ENCODE data around the gene EDC4. TPM values are rescaled to one million over a fixed set of nuclear protein-coding genes. Genes with fewer than 3 reads are reported as not detected.

The EDC4 gene
- total and polyA plus RNA-seq, 2 of the 13 experiments (the other 11 are each of a cell fraction or from before 2014, with no cell fraction given): 51.4 to 59.1 TPM

DNA sequence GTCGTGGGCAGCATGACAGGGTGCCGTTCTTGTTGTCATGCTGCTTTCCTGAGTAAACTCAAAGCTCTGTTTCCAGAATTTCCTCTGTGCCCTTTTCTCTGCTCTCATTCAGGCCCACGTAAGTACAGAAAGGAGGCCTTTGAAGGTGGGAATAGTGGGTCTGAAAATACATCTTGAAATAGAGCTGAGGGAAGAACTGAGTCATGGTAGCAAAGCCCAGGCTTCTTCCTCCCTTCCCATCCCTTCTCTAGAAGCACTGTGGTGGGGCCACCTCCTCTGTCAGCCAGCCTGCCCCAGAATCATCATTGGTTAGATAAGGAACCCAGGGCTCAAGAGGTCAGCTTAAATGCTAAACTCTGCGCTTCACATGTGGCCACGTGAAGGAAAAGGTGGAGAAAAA lies 49.4 kb downstream of the EDC4 start:
- no peak overlapping the region for H2AFZ ChIP-seq (ENCODE audit: low read length)
- DNase-seq (ENCODE audit: low spot score) (no peak), ATAC-seq (no peak), FAIRE-seq (no peak)
- no peak overlapping the region for H3K27ac ChIP-seq (ENCODE audit: extremely low read length, insufficient read depth, low read length)
- H3K9me3 ChIP-seq (ENCODE audit: low read length): no peaks in the 10 kb centered on the region
- no peaks in the 10 kb centered on the region for H4K20me1 ChIP-seq (ENCODE audit: insufficient read depth, low read length)
- no peak overlapping the region for H3K4me3 ChIP-seq (replicated peaks in 1 of 3; ENCODE audit: insufficient read depth in 1 of 3, low read depth in 2 of 3, low read length in 3 of 3)
- H3K27me3 ChIP-seq (ENCODE audit: control insufficient read depth in 1 of 2, insufficient read depth in 2 of 2, low read length in 2 of 2): no peaks in the 10 kb centered on the region
- ChIA-PET POLR2A (no interaction called here), CTCF (ENCODE audit: low intra/inter-chr PET ratio, low total read pairs) (no interaction called here)
- peaks cover 24% of the 10 kb centered on the region in 2 experiments for H3K36me3 ChIP-seq (replicated peaks in 1 of 2; ENCODE audit: control insufficient read depth in 1 of 2, insufficient read depth in 2 of 2, low read length in 2 of 2)
- intact Hi-C loops (cut with micrococcal nuclease; ENCODE audit: unreplicated experiment): no loop called here
- H3K9ac ChIP-seq (ENCODE audit: insufficient read depth, low read depth, low read length): no peak overlapping the region
- H3K79me2 ChIP-seq (ENCODE audit: insufficient read depth, low read length): no peaks in the 10 kb centered on the region
- peaks cover 7% of the 10 kb centered on the region; the same call in 1 of the 2 replicates for H3K4me1 ChIP-seq (ENCODE audit: insufficient read depth, low read length)
- WGBS (ENCODE audit: low lambda C conversion rate): 95% methylated on average over 5 of the region's 5 CpGs
- no TSS peak for BruUV-seq (replicated peaks)
- no peak overlapping the region for H3K4me2 ChIP-seq (ENCODE audit: low read depth, low read length)
- in situ Hi-C loops (cut with HindIII; ENCODE audit: extremely low pct_ligation_motif_present, low pct_unique_long_range_greater_than_20kb): no loop called here
- TF ChIP-seq ZMAT3 (CRISPR knock-in tag; conservative IDR thresholded peaks at IDR 0.05): no peak
- TF ChIP-seq AGO1 (IDR thresholded peaks at IDR 0.05; ENCODE audit: low read depth, low read length, poor library complexity, severe bottlenecking): no peak
- TF ChIP-seq, protein P1, sequence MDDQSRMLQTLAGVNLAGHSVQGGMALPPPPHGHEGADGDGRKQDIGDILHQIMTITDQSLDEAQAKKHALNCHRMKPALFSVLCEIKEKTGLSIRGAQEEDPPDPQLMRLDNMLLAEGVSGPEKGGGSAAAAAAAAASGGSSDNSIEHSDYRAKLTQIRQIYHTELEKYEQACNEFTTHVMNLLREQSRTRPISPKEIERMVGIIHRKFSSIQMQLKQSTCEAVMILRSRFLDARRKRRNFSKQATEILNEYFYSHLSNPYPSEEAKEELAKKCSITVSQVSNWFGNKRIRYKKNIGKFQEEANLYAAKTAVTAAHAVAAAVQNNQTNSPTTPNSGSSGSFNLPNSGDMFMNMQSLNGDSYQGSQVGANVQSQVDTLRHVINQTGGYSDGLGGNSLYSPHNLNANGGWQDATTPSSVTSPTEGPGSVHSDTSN (CRISPR knock-in tag; IDR thresholded peaks at IDR 0.05; ENCODE audit: borderline replicate concordance): no peak
- TF ChIP-seq ZBTB1 (CRISPR knock-in tag; IDR thresholded peaks at IDR 0.05; ENCODE audit: borderline replicate concordance): no peak
- no peak for TF ChIP-seq NONO (IDR thresholded peaks at IDR 0.05)
- no peak for TF ChIP-seq NONO (CRISPR knock-in tag; conservative IDR thresholded peaks at IDR 0.05)
- TF ChIP-seq, protein P2, sequence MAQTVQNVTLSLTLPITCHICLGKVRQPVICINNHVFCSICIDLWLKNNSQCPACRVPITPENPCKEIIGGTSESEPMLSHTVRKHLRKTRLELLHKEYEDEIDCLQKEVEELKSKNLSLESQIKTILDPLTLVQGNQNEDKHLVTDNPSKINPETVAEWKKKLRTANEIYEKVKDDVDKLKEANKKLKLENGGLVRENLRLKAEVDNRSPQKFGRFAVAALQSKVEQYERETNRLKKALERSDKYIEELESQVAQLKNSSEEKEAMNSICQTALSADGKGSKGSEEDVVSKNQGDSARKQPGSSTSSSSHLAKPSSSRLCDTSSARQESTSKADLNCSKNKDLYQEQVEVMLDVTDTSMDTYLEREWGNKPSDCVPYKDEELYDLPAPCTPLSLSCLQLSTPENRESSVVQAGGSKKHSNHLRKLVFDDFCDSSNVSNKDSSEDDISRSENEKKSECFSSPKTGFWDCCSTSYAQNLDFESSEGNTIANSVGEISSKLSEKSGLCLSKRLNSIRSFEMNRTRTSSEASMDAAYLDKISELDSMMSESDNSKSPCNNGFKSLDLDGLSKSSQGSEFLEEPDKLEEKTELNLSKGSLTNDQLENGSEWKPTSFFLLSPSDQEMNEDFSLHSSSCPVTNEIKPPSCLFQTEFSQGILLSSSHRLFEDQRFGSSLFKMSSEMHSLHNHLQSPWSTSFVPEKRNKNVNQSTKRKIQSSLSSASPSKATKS (CRISPR knock-in tag; IDR thresholded peaks at IDR 0.05): no peak
- TF ChIP-seq, protein P3, sequence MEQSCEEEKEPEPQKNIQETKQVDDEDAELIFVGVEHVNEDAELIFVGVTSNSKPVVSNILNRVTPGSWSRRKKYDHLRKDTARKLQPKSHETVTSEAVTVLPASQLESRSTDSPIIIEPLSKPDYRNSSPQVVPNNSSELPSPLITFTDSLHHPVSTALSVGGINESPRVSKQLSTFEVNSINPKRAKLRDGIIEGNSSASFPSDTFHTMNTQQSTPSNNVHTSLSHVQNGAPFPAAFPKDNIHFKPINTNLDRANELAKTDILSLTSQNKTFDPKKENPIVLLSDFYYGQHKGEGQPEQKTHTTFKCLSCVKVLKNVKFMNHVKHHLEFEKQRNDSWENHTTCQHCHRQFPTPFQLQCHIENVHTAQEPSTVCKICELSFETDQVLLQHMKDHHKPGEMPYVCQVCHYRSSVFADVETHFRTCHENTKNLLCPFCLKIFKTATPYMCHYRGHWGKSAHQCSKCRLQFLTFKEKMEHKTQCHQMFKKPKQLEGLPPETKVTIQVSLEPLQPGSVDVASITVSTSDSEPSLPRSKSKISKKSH (CRISPR knock-in tag; IDR thresholded peaks at IDR 0.05; ENCODE audit: borderline replicate concordance): no peak
- TF ChIP-seq GZF1 (CRISPR knock-in tag; IDR thresholded peaks at IDR 0.05): no peak
- TF ChIP-seq MEF2D (CRISPR knock-in tag; IDR thresholded peaks at IDR 0.05): no peak
- no peak for TF ChIP-seq SAP130 (CRISPR knock-in tag; IDR thresholded peaks at IDR 0.05; ENCODE audit: low read depth)
- TF ChIP-seq, protein P4, sequence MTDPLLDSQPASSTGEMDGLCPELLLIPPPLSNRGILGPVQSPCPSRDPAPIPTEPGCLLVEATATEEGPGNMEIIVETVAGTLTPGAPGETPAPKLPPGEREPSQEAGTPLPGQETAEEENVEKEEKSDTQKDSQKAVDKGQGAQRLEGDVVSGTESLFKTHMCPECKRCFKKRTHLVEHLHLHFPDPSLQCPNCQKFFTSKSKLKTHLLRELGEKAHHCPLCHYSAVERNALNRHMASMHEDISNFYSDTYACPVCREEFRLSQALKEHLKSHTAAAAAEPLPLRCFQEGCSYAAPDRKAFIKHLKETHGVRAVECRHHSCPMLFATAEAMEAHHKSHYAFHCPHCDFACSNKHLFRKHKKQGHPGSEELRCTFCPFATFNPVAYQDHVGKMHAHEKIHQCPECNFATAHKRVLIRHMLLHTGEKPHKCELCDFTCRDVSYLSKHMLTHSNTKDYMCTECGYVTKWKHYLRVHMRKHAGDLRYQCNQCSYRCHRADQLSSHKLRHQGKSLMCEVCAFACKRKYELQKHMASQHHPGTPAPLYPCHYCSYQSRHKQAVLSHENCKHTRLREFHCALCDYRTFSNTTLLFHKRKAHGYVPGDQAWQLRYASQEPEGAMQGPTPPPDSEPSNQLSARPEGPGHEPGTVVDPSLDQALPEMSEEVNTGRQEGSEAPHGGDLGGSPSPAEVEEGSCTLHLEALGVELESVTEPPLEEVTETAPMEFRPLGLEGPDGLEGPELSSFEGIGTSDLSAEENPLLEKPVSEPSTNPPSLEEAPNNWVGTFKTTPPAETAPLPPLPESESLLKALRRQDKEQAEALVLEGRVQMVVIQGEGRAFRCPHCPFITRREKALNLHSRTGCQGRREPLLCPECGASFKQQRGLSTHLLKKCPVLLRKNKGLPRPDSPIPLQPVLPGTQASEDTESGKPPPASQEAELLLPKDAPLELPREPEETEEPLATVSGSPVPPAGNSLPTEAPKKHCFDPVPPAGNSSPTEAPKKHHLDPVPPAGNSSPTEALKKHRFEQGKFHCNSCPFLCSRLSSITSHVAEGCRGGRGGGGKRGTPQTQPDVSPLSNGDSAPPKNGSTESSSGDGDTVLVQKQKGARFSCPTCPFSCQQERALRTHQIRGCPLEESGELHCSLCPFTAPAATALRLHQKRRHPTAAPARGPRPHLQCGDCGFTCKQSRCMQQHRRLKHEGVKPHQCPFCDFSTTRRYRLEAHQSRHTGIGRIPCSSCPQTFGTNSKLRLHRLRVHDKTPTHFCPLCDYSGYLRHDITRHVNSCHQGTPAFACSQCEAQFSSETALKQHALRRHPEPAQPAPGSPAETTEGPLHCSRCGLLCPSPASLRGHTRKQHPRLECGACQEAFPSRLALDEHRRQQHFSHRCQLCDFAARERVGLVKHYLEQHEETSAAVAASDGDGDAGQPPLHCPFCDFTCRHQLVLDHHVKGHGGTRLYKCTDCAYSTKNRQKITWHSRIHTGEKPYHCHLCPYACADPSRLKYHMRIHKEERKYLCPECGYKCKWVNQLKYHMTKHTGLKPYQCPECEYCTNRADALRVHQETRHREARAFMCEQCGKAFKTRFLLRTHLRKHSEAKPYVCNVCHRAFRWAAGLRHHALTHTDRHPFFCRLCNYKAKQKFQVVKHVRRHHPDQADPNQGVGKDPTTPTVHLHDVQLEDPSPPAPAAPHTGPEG (CRISPR knock-in tag; IDR thresholded peaks at IDR 0.05): no peak
- TF ChIP-seq ERF (CRISPR knock-in tag; IDR thresholded peaks at IDR 0.05): no peak
